Thyroid gland (tissue), 4 donors: ENCODE results near the gene C12orf76.

Source experiments
- CTCF ChIP-seq, 6 experiments: fragments of 200-600 bp in 3 of 6; fragments of 450-650 bp in 3 of 6; sonication (generic) in 3 of 6; IDR thresholded peaks; one replicate each; pipeline ENCODE4 v1.5.1; 2016 to 2019; ENCODE audit warnings: antibody characterized with exemption in 6 of 6, mild to moderate bottlenecking in 2 of 6, inconsistent platforms in 1 of 6, moderate library complexity in 1 of 6
- POLR2A ChIP-seq, 2 donors: fragments of 450-650 bp; IDR thresholded peaks; one replicate each; pipeline ENCODE4 v1.6.1; 2017; ENCODE audit warnings: antibody characterized with exemption in 2 of 2, mild to moderate bottlenecking in 2 of 2, moderate library complexity in 1 of 2

- no peak for TF ChIP-seq CTCF (IDR thresholded peaks at IDR 0.05)
- TF ChIP-seq POLR2A (IDR thresholded peaks at IDR 0.05) = no peak
Measured at GRCh38 chr12:110088936-110089335, 40.6 kb upstream of the C12orf76 start.
